HT1080 (cell line): ENCODE data around the gene NAP1L4. TPM values are rescaled to one million over a fixed set of nuclear protein-coding genes. Genes with fewer than 3 reads are reported as not detected.

ENCODE experiments used
- small RNA-seq: library from RNA; depleted of rRNA; stranded (forward); fragments of <200 nt; gene quantifications from one replicate; pipeline ENCODE3, GENCODE V24; 2014
- total RNA-seq: library from RNA; depleted of rRNA; stranded (reverse); fragments of >200 nt; shearing (Covaris generic); gene quantifications from 2 replicates; pipeline ENCODE4 v1.2.3, GENCODE V29; 2014; rRNA removed

The NAP1L4 gene
- total RNA-seq, 1 experiment from 2014 or later = 119 TPM

Small RNA genes within 50 kb of the gene (small RNA-seq; reads per million reads assigned to genes)
- 6.6 reads per million, percentile 90 among the genes with 10 or more reads in this experiment for gene SNORA54

Other genes with a start within 250 kb of the NAP1L4 start
- gene CDKN1C, start 106.6 kb downstream of the NAP1L4 start, total RNA-seq = 2.1 and 4.4 TPM in 2 replicates
- 71.3 and 193 TPM in 2 replicates for gene PHLDA2, start 62.9 kb downstream of the NAP1L4 start, total RNA-seq
- gene CARS1, start 65.1 kb upstream of the NAP1L4 start, total RNA-seq = 83.1 and 91.5 TPM in 2 replicates
- gene OSBPL5, start 173.0 kb upstream of the NAP1L4 start, total RNA-seq = 9.6 and 14.1 TPM in 2 replicates
- not detected in 2 replicates for gene MRGPRG, start 226.5 kb upstream of the NAP1L4 start, total RNA-seq
- gene MRGPRE, start 240.1 kb upstream of the NAP1L4 start, total RNA-seq = not detected in 2 replicates